B cell (primary cell): ENCODE results near the gene DPH2.

Experiments used
- EZH2 ChIP-seq: IDR thresholded peaks from 2 replicates; pipeline ENCODE4 v1.6.1; 2012; ENCODE audit warnings: borderline replicate concordance, low read depth, mild to moderate bottlenecking, moderate library complexity, low read length; ENCODE audit not compliant: insufficient read depth, poor library complexity, severe bottlenecking
- TF ChIP-seq, protein P1 (sequence below): fragments of 200-600 bp; IDR thresholded peaks from one replicate; pipeline ENCODE4 v1.8.0; 2022; ENCODE audit warnings: antibody characterized with exemption, mild to moderate bottlenecking

GRCh38 chr1:43970502-43970901 lies 692 bp downstream of the DPH2 start:
- no peak for TF ChIP-seq EZH2
- TF ChIP-seq, protein P1, sequence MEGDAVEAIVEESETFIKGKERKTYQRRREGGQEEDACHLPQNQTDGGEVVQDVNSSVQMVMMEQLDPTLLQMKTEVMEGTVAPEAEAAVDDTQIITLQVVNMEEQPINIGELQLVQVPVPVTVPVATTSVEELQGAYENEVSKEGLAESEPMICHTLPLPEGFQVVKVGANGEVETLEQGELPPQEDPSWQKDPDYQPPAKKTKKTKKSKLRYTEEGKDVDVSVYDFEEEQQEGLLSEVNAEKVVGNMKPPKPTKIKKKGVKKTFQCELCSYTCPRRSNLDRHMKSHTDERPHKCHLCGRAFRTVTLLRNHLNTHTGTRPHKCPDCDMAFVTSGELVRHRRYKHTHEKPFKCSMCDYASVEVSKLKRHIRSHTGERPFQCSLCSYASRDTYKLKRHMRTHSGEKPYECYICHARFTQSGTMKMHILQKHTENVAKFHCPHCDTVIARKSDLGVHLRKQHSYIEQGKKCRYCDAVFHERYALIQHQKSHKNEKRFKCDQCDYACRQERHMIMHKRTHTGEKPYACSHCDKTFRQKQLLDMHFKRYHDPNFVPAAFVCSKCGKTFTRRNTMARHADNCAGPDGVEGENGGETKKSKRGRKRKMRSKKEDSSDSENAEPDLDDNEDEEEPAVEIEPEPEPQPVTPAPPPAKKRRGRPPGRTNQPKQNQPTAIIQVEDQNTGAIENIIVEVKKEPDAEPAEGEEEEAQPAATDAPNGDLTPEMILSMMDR, result no peak
